ENCODE data around the gene PDZD7. TPM values are rescaled to one million over a fixed set of nuclear protein-coding genes. Genes with fewer than 3 reads are reported as not detected.

PDZD7 gene
- polyA plus RNA-seq, 1 of the 3 experiments (the other 2 are of a cell fraction), result 1.9 TPM

GRCh38 chr10:101012525-101013364, 18.2 kb downstream of the PDZD7 start (continued):
- TF ChIP-seq USF1 (IDR thresholded peaks at IDR 0.05; ENCODE audit: borderline replicate concordance, low read depth), result no peak
- no peak for TF ChIP-seq SIN3A (IDR thresholded peaks at IDR 0.05; ENCODE audit: borderline replicate concordance, low read depth, low read length)
- TF ChIP-seq EP300 (IDR thresholded peaks at IDR 0.05; ENCODE audit: borderline replicate concordance in 1 of 2, low read depth in 1 of 2, low read length in 1 of 2), result no peak
- no peak for TF ChIP-seq CHD2 (IDR thresholded peaks at IDR 0.05; ENCODE audit: low read length, partially characterized antibody)
- TF ChIP-seq RAD21 (IDR thresholded peaks at IDR 0.05; ENCODE audit: low read length), result peak; percentile 77
- no peak for TF ChIP-seq NRF1 (IDR thresholded peaks at IDR 0.05; ENCODE audit: low read depth, low read length)
- peak; percentile 58; the same call in 1 of the 2 replicates for TF ChIP-seq FOSL2 (IDR thresholded peaks at IDR 0.05; ENCODE audit: borderline replicate concordance, low read depth)
- no peak for TF ChIP-seq RXRA (IDR thresholded peaks at IDR 0.05; ENCODE audit: borderline replicate concordance, low read depth)
- TF ChIP-seq USF2 (IDR thresholded peaks at IDR 0.05; ENCODE audit: borderline replicate concordance, low read depth, low read length), result no peak
- no peak for TF ChIP-seq GABPA (IDR thresholded peaks at IDR 0.05; ENCODE audit: low read depth)
- TF ChIP-seq POLR2AphosphoS5 (IDR thresholded peaks at IDR 0.05; ENCODE audit: low read depth, low read length), result 0 out of 2 replicates have a peak, but pooled peaks have one; percentile 15

GRCh38 chr10:101011517-101012423, 19.2 kb downstream of the PDZD7 start:
- Histone ChIP-seq H3K36me3 (replicated peaks in 1 of 2; ENCODE audit: control insufficient read depth in 1 of 2, insufficient read depth in 2 of 2, low read length in 1 of 2) (peaks cover 0 to 8% of the 10 kb centered on the region in 2 experiments), H3K9ac (no peak overlapping the region), H3K4me1 (ENCODE audit: control insufficient read depth in 1 of 2, insufficient read depth in 2 of 2, low read depth in 1 of 2, low read length in 1 of 2) (peaks cover 12 to 29% of the 10 kb centered on the region in 2 experiments; a peak in 3 of 4 replicates), H3K27me3 (ENCODE audit: insufficient read depth) (no peaks in the 10 kb centered on the region), H3K4me3 (ENCODE audit: low read depth in 2 of 2, low read length in 1 of 2) (no peak overlapping the region), H3K79me2 (ENCODE audit: insufficient read depth) (no peaks in the 10 kb centered on the region), H3K9me3 (no peaks in the 10 kb centered on the region), H4K20me1 (ENCODE audit: insufficient read depth) (no peaks in the 10 kb centered on the region), H3K4me2 (no peak overlapping the region), H2AFZ (ENCODE audit: low read depth) (no peak overlapping the region), H3K27ac (ENCODE audit: low read depth in 2 of 2, low read length in 1 of 2) (peak overlapping the region in 1 of 2 experiments; percentile 76; a peak in 1 of 4 replicates), H3F3A (replicated peaks; ENCODE audit: insufficient read depth) (peaks cover 18% of the 10 kb centered on the region), H3K9me2 (no peaks in the 10 kb centered on the region)
- POLR2A ChIA-PET, result interaction anchor here (0.6 to 1.3 kb wide), 4 partner anchors 11 to 31 kb away, joined by 3 to 5 read pairs (median 4); partner anchors contain the start of gene LZTS2
- TF ChIP-seq RAD21 (IDR thresholded peaks at IDR 0.05; ENCODE audit: low read length), result 0 out of 2 replicates have a peak, but pooled peaks have one; percentile 2
- no peak for TF ChIP-seq USF2 (IDR thresholded peaks at IDR 0.05; ENCODE audit: borderline replicate concordance, low read depth, low read length)
- TF ChIP-seq CTCF (IDR thresholded peaks at IDR 0.05), result peak; percentile 47
- peak; percentile 58 for DNase-seq
- 90% methylated on average over 15 of the region's 22 CpGs for WGBS (ENCODE audit: low lambda C conversion rate)
- CTCF ChIA-PET, result interaction anchor here (1.0 to 7.6 kb wide), 21 partner anchors 12 to 450 kb away, joined by 3 to 132 read pairs (median 5); partner anchors contain the start of genes LZTS2, PDZD7, SEMA4G and SFXN3
